Sigmoid colon (tissue), 7 donors: ENCODE measurements around the gene LDLRAD1. TPM values are rescaled to one million over a fixed set of nuclear protein-coding genes. Genes with fewer than 3 reads are reported as not detected.

ENCODE experiments used
- DNase-seq: peaks from one replicate; pipeline ENCODE4 v3.0.0-alpha.2; 2019
- H3K27ac ChIP-seq, 4 donors: fragments of 200-600 bp; sonication (generic); one replicate each; pipeline ENCODE4 v1.5.1; 2016 to 2019; ENCODE audit warnings: mild to moderate bottlenecking in 1 of 4
- H3K27me3 ChIP-seq, 3 donors: fragments of 200-600 bp; sonication (generic); one replicate each; pipeline ENCODE4 v1.5.1; 2019; ENCODE audit warnings: mild to moderate bottlenecking in 1 of 3
- H3K36me3 ChIP-seq, 4 donors: fragments of 200-600 bp; sonication (generic); one replicate each; pipeline ENCODE4 v1.5.1; 2016 to 2019
- H3K4me1 ChIP-seq, 4 donors: fragments of 200-600 bp; sonication (generic); one replicate each; pipeline ENCODE4 v1.5.1; 2017 to 2019
- H3K4me3 ChIP-seq, 4 donors: fragments of 200-600 bp; sonication (generic); one replicate each; pipeline ENCODE4 v1.5.1; 2017 to 2019; ENCODE audit warnings: mild to moderate bottlenecking in 2 of 4, moderate library complexity in 1 of 4
- H3K9me3 ChIP-seq, 4 donors: fragments of 200-600 bp in 3 of 4; sonication (generic) in 3 of 4; one replicate each; pipeline versions ENCODE4 v1.5.1 to v1.6.1; 2013 to 2019
- CTCF ChIP-seq, 4 experiments: fragments of 450-650 bp in 3 of 4; fragments of 200-600 bp in 1 of 4; IDR thresholded peaks; one replicate each; pipeline ENCODE4 v1.5.1; 2016 to 2019; ENCODE audit warnings: antibody characterized with exemption in 4 of 4, mild to moderate bottlenecking in 3 of 4, moderate library complexity in 2 of 4
- EP300 ChIP-seq, 4 donors: sonication (generic); formaldehyde crosslinking; IDR thresholded peaks; one replicate each; pipeline ENCODE4 v1.6.1; 2017; ENCODE audit warnings: antibody characterized with exemption in 4 of 4
- POLR2A ChIP-seq, 2 donors: fragments of 450-650 bp; IDR thresholded peaks; one replicate each; pipeline ENCODE4 v1.6.1; 2016; ENCODE audit warnings: antibody characterized with exemption in 2 of 2, mild to moderate bottlenecking in 2 of 2, moderate library complexity in 2 of 2
- POLR2AphosphoS5 ChIP-seq, 4 donors: sonication (generic); formaldehyde crosslinking; IDR thresholded peaks; one replicate each; pipeline ENCODE4 v1.6.1; 2017; ENCODE audit warnings: antibody characterized with exemption in 4 of 4
- WGBS, 2 donors: extraction: QIAGEN DNeasy Blood & Tissue Kit; methylation state at CpG; one replicate each; pipeline ENCODE4 v1.1.7; 2013; 5-methylcytosine and 5-hydroxymethylcytosine counted together
- intact Hi-C: fragments of 100-400 bp; cut with DNase I; formaldehyde crosslinking; loops from one replicate; pipeline ENCODE4 v1.15.1; 2023
- polyA plus RNA-seq, 3 donors: library from polyadenylated mRNA; stranded (reverse); fragments of 200-250 nt; gene quantifications; one replicate each; pipeline ENCODE4 v1.2.3, GENCODE V29; 2013
- total RNA-seq, 4 donors: library from RNA; depleted of rRNA; stranded (reverse); fragments of >200 nt; gene quantifications; one replicate each; pipeline ENCODE4 v1.1.0, GENCODE V29; 2016
- donor health status: healthy with polysubstance abuse.
- donor health status: Bipolar disorder and iron deficiency.
- donor health status: healthy.

Gene LDLRAD1
- total and polyA plus RNA-seq, 7 donors = not detected

GRCh38 chr1:54046671-54047383 is 28.8 kb upstream of the LDLRAD1 start:
- Histone ChIP-seq H3K4me3 (no peak overlapping the region), H3K27me3 (no peaks in the 10 kb centered on the region), H3K9me3 (no peaks in the 10 kb centered on the region), H3K4me1 (peaks cover 0 to 61% (median 51%) of the 10 kb centered on the region in 4 donors), H3K36me3 (peaks cover 0 to 22% (median 17%) of the 10 kb centered on the region in 4 donors), H3K27ac (no peak overlapping the region)
- intact Hi-C loops = no loop called here
- WGBS, 2 donors = 60 to 79% methylated on average over 7 of the region's 7 CpGs
- TF ChIP-seq POLR2A (IDR thresholded peaks at IDR 0.05) (no peak), POLR2AphosphoS5 (IDR thresholded peaks at IDR 0.05) (no peak)
- no peak for DNase-seq

- H3K27me3 ChIP-seq = no peaks in the 10 kb centered on the region
- peaks cover 0 to 36% (median 27%) of the 10 kb centered on the region in 4 donors for H3K36me3 ChIP-seq
- no peak overlapping the region for H3K4me3 ChIP-seq
- 93 to 94% methylated on average over 2 of the region's 2 CpGs for WGBS, 2 donors
- H3K9me3 ChIP-seq = no peaks in the 10 kb centered on the region
- H3K27ac ChIP-seq = no peak overlapping the region
- TF ChIP-seq POLR2AphosphoS5 (IDR thresholded peaks at IDR 0.05) (no peak), CTCF (IDR thresholded peaks at IDR 0.05) (no peak), EP300 (IDR thresholded peaks at IDR 0.05) (no peak), POLR2A (IDR thresholded peaks at IDR 0.05) (no peak)
- intact Hi-C loops = no loop called here
- H3K4me1 ChIP-seq = peaks cover 0 to 48% (median 37%) of the 10 kb centered on the region in 4 donors
- DNase-seq = no peak
Measured at GRCh38 chr1:54045496-54045895, 27.5 kb upstream of the LDLRAD1 start.

GRCh38 chr1:54041806-54042205 is 23.8 kb upstream of the LDLRAD1 start:
- Histone ChIP-seq H3K36me3 (peaks cover 10 to 72% (median 50%) of the 10 kb centered on the region in 4 donors), H3K27me3 (no peaks in the 10 kb centered on the region), H3K4me3 (no peak overlapping the region), H3K9me3 (no peaks in the 10 kb centered on the region), H3K27ac (no peak overlapping the region), H3K4me1 (peaks cover 0 to 11% (median 6%) of the 10 kb centered on the region in 4 donors)
- WGBS, 2 donors = 6 to 9% methylated on average over 1 of the region's 1 CpG
- TF ChIP-seq CTCF (IDR thresholded peaks at IDR 0.05) = no peak
- no peak for TF ChIP-seq POLR2AphosphoS5 (IDR thresholded peaks at IDR 0.05)
- TF ChIP-seq EP300 (IDR thresholded peaks at IDR 0.05) = no peak
- no peak for TF ChIP-seq POLR2A (IDR thresholded peaks at IDR 0.05)
- intact Hi-C loops = no loop called here
- no peak for DNase-seq

GRCh38 chr1:54037476-54037875 is 19.5 kb upstream of the LDLRAD1 start:
- H3K36me3 ChIP-seq = peaks cover 26 to 100% (median 67%) of the 10 kb centered on the region in 4 donors
- TF ChIP-seq POLR2A (IDR thresholded peaks at IDR 0.05) (no peak), EP300 (IDR thresholded peaks at IDR 0.05) (no peak)
- DNase-seq = no peak

GRCh38 chr1:54028306-54029251 is 10.6 kb upstream of the LDLRAD1 start:
- WGBS, 2 donors = 49 to 79% methylated on average over 3 of the region's 3 CpGs
- no peak for TF ChIP-seq CTCF (IDR thresholded peaks at IDR 0.05)
- no peak for TF ChIP-seq POLR2AphosphoS5 (IDR thresholded peaks at IDR 0.05)
- no peak for TF ChIP-seq EP300 (IDR thresholded peaks at IDR 0.05)
- TF ChIP-seq POLR2A (IDR thresholded peaks at IDR 0.05) = no peak
- no peak overlapping the region for H3K4me3 ChIP-seq
- no peak for DNase-seq
- H3K9me3 ChIP-seq = no peaks in the 10 kb centered on the region
- no peak overlapping the region for H3K27ac ChIP-seq
- H3K36me3 ChIP-seq = peaks cover 0 to 45% (median 20%) of the 10 kb centered on the region in 4 donors
- H3K4me1 ChIP-seq = no peaks in the 10 kb centered on the region
- no peaks in the 10 kb centered on the region for H3K27me3 ChIP-seq
- intact Hi-C loops = no loop called here

More at GRCh38 chr1:54037476-54037875, 19.5 kb upstream of the LDLRAD1 start:
- intact Hi-C loops = no loop called here
- H3K27me3 ChIP-seq = no peaks in the 10 kb centered on the region
- H3K4me1 ChIP-seq = no peaks in the 10 kb centered on the region
- no peak overlapping the region for H3K27ac ChIP-seq
- no peak overlapping the region for H3K4me3 ChIP-seq
- H3K9me3 ChIP-seq = no peaks in the 10 kb centered on the region
